Gastrocnemius medialis (tissue), 4 donors: Measurements from ENCODE around the gene ZDHHC3.

Source experiments
- CTCF ChIP-seq, 5 experiments: fragments of 450-650 bp in 3 of 5; fragments of 200-600 bp in 2 of 5; sonication (generic) in 2 of 5; IDR thresholded peaks in 4 of 5; conservative IDR thresholded peaks in 1 of 5; 1 replicate in 4 of 5; 2 replicates in 1 of 5; pipeline ENCODE4 v1.5.1; 2016 to 2019; ENCODE audit warnings: antibody characterized with exemption in 5 of 5, mild to moderate bottlenecking in 3 of 5, moderate library complexity in 3 of 5
- POLR2A ChIP-seq, 2 donors: fragments of 450-650 bp; IDR thresholded peaks; one replicate each; pipeline ENCODE4 v1.6.1; 2017; ENCODE audit warnings: antibody characterized with exemption in 2 of 2, mild to moderate bottlenecking in 2 of 2, moderate library complexity in 2 of 2

DNA sequence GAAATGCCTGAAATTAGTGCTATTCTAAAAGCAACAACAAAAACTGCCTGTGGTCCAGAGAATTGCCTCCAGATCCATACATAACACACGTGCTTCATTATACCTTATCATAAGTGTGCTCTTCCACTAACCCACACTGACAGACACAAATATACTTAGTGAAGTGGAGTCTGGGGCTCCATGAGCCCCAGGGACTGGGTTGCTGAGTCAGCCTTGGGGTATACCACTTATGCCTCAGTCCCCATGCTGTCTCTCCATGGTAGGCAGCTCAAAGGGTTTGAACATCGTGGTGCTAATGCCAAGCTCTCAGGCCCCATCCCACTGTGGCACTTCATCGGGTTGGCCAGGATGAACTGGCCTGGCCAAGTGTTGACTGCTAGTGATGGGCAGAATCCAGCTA, 10.8 kb downstream of the ZDHHC3 start:
- TF ChIP-seq POLR2A (IDR thresholded peaks at IDR 0.05) (no peak), CTCF (IDR thresholded peaks at IDR 0.05 in 4 of 5, conservative IDR thresholded peaks at IDR 0.05 in 1 of 5) (no peak)
